Cardiac atrium fibroblast (primary cell): ENCODE data around the gene CDH2. TPM values are rescaled to one million over a fixed set of nuclear protein-coding genes. Genes with fewer than 3 reads are reported as not detected.

ENCODE experiments used
- total RNA-seq: library from RNA; depleted of rRNA; stranded (reverse); fragments of >200 nt; gene quantifications from 2 replicates; pipeline ENCODE4 v1.2.3, GENCODE V29; 2015

CDH2 gene
- 23.8 and 47.6 TPM in 2 replicates for total RNA-seq

GRCh38 chr18:28176948-28177827, at the start of gene CDH2:
TSS of gene CDH2 (minus strand) at chr18:28177130. CDS start at chr18:28177022, 108 bp downstream.

